Fibroblast of lung (primary cell): ENCODE measurements around the gene ASXL1.
"Not testable (repeated sequence)": the region's sequence is repeated elsewhere in the genome, so short reads cannot be mapped to it uniquely, and the experiment has no call there.

ENCODE experiments used
- CTCF ChIP-seq, 2 donors: IDR thresholded peaks in 1 of 2; conservative IDR thresholded peaks in 1 of 2; 1 replicate in 1 of 2; 2 replicates in 1 of 2; pipeline ENCODE4 v1.5.1; 2011 to 2012; ENCODE audit warnings: low read length in 2 of 2, control low read depth in 1 of 2, inconsistent platforms in 1 of 2, low read depth in 1 of 2, mild to moderate bottlenecking in 1 of 2
- EZH2 ChIP-seq: IDR thresholded peaks from 2 replicates; pipeline ENCODE4 v1.5.1; 2012; ENCODE audit warnings: low read length, control low read depth, mild to moderate bottlenecking; ENCODE audit errors: missing control alignments

GRCh38 chr20:32380037-32380436 lies 21.9 kb downstream of the ASXL1 start:
- TF ChIP-seq CTCF (conservative IDR thresholded peaks at IDR 0.05 in 1 of 2, IDR thresholded peaks at IDR 0.05 in 1 of 2; ENCODE audit: low read depth in 1 of 2, low read length in 2 of 2); EZH2: not testable (repeated sequence)
